ENCODE measurements around the gene RTN4RL2. TPM values are rescaled to one million over a fixed set of nuclear protein-coding genes. Genes with fewer than 3 reads are reported as not detected.

Gene RTN4RL2
- total RNA-seq = 0.93 TPM

GRCh38 chr11:57460022-57460757 is at the start of gene RTN4RL2:
RTN4RL2 (plus strand) TSS chr11:57460528; CDS start chr11:57460866, 338 bp downstream.

GRCh38 chr11:57426929-57427726 is 33.2 kb upstream of the RTN4RL2 start, which contains the start of gene SLC43A3:
SLC43A3 (minus strand) TSS chr11:57427121; CDS start chr11:57426172, 949 bp downstream.

GRCh38 chr11:57515332-57516060 is 55.2 kb downstream of the RTN4RL2 start, which contains the start of gene SLC43A1:
SLC43A1 (minus strand) TSS chr11:57515702; CDS start chr11:57514111, 1,591 bp downstream.

Other genes starting within 250 kb of the RTN4RL2 start
- gene APLNR, start 223.3 kb upstream of the RTN4RL2 start, total RNA-seq = 42.7 TPM
- 49.8 TPM for gene TNKS1BP1, start 135.6 kb upstream of the RTN4RL2 start, total RNA-seq
- 69.4 TPM for gene SSRP1, start 124.6 kb upstream of the RTN4RL2 start, total RNA-seq
- gene P2RX3, start 122.2 kb upstream of the RTN4RL2 start, total RNA-seq = 1.3 TPM
- gene PRG3, start 79.4 kb upstream of the RTN4RL2 start, total RNA-seq = not detected
- gene PRG2, start 69.9 kb upstream of the RTN4RL2 start, total RNA-seq = not detected
- 19.0 TPM for gene SLC43A3, start 33.4 kb upstream of the RTN4RL2 start, total RNA-seq
- 11.8 TPM for gene SLC43A1, start 55.2 kb downstream of the RTN4RL2 start, total RNA-seq
- gene TIMM10, start 70.2 kb downstream of the RTN4RL2 start, total RNA-seq = 18.0 TPM
- gene SMTNL1, start 77.1 kb downstream of the RTN4RL2 start, total RNA-seq = 0.88 TPM
- 23.0 TPM for gene UBE2L6, start 107.1 kb downstream of the RTN4RL2 start, total RNA-seq
- 31.2 TPM for gene SERPING1, start 137.2 kb downstream of the RTN4RL2 start, total RNA-seq
- 3.5 TPM for gene YPEL4, start 189.4 kb downstream of the RTN4RL2 start, total RNA-seq
- 13.9 TPM for gene CLP1, start 197.2 kb downstream of the RTN4RL2 start, total RNA-seq
- gene ZDHHC5, start 207.6 kb downstream of the RTN4RL2 start, total RNA-seq = 49.8 TPM

All from camera-type eye (tissue), 1 donor.